Measurements from ENCODE around the gene CCDC51.
"Not testable (repeated sequence)": the region's sequence is repeated elsewhere in the genome, so short reads cannot be mapped to it uniquely, and the experiment has no call there.

The CCDC51 gene

GRCh38 chr3:48465531-48466378 is 25.8 kb upstream of the CCDC51 start:
- peak; percentile 79 for DNase-seq

GRCh38 chr3:48465237-48465530 is 25.3 kb upstream of the CCDC51 start:
- DNase-seq = no peak

DNA sequence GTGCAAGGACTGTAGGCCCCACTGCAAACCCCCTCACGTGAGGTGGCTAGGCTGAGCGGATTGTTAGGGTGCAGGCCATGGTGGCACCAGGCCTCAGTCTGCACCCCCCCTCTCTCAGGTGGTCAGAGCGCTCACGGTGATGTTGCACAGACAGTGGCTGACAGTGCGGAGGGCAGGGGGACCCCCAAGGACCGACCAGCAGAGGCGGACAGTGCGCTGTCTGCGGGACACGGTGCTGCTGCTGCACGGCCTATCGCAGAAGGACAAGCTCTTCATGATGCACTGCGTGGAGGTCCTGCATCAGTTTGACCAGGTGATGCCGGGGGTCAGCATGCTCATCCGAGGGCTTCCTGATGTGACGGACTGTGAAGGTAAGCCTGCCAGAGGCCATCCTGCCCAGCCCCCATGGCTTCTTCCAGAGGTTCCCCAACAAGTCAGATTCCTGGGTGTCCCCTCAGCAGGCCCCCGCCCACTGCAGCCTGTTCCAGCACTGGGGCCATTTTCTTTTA is 24.8 kb upstream of the CCDC51 start:
- DNase-seq = no peak

GRCh38 chr3:48463703-48464102 is 23.8 kb upstream of the CCDC51 start:
- DNase-seq = no peak

- DNase-seq = not testable (repeated sequence)
Measured at GRCh38 chr3:48461767-48462166, 21.8 kb upstream of the CCDC51 start.

GRCh38 chr3:48460517-48460902 is 20.6 kb upstream of the CCDC51 start:
- no peak for DNase-seq

DNA sequence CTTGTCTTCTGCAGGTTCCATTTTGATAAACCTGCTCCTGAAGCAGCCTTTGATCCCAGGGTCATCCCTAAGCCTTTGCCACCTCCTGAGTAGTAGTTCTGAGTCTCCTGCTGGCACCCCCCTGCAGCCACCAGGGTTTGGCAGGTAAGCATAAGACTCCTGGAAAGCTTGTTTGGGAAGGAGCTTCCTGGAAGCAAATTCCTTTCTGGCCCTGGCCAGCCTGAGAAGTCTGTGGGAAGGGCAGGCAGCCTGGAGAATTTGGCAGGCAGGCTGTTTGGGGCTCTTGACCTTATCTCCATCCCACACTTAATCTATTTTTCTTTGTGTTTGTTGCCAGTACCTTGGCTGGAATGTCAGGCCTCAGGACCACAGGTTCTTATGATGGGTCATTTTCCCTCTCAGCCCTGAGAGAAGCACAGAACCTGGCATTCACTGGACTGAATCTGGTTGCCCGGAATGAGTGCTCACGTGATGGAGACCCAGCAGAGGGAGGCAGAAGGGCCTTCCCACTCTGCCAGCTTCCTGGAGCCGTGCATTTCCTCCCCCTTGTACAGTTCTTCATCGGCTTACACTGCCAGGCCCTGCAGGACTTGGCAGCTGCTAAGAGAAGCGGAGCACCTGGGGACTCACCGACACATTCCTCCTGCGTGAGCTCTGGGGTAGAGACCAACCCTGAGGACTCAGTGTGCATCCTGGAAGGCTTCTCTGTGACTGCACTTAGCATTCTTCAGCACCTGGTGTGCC is 20.0 kb upstream of the CCDC51 start:
- no peak for DNase-seq

GRCh38 chr3:48459331-48459730 is 19.4 kb upstream of the CCDC51 start:
- DNase-seq = no peak

DNA sequence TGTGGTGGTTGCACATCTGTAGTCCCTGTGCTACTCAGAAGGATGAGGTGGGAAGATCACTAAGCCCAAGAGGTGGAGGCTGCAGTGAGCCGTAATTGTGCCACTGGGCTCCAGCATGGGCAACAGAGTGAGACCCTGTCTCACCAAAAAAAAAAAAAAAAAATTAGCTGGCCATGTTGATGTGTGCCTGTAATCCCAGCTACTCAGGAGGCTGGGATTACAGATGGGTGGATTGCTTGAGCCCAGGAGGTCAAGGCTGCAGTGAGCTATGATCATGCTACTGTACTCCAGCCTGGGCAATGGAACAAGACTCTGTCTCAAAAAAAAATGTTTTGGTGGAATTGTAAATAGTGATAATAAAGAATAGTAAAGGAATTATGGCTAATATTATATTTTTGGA is 16.5 kb upstream of the CCDC51 start:
- DNase-seq = no peak

DNA sequence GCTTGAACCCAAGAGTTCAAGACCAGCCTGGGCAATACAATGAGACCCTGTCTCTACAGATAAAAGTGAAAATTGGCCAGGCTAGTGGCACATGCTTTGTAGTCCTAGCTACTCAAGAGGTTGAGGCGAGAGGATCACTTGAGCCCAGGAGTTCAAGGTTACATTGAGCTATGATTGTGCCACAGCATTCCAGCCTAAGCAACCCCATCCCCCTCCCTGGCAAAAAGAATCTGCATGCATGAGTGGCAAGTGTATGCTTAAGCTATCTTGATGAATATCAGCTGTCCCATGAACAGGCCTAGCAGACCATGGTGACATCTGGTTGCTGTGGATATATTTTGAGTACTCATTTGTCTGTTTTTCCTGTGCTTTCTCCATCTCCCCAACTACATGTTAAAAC is 11.4 kb upstream of the CCDC51 start:
- no peak for DNase-seq

DNA sequence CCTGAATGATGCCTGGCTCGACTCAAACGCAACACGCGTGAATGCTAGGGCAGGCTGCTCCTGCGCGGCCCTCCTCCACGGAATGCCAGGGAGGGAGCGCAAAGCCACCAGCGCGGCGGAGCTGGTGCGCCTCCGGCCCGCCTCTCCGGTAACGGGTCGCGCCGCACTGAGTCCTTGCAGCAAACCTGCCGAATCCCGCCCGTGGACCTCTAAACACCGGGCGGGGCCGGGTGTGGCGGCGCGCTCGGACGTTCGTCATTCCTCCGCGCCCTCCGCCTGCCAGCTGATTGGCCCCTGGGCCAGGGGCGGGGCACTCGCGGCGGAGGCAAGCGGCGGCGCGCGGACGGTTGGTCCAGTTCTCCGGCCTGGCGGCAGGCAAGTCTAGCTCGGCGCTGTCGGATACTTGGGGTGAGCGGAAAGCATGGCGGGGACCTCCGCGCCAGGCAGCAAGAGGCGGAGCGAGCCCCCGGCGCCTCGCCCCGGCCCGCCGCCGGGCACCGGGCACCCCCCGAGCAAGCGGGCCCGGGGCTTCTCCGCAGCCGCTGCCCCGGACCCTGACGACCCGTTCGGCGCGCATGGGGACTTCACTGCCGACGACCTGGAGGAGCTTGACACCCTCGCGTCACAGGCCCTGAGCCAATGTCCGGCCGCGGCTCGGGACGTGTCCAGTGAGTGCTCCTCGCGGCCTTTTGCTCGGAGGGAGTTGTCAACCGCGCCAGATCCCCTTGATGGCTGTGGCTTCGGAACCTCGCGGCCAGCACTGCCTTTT is 6.7 kb upstream of the CCDC51 start, which contains the start of gene ATRIP:
Gene ATRIP (plus strand): TSS at position 313 of the 769 bp plus-strand sequence. CDS start 109 bp downstream, at position 422.
- DNase-seq = peak; percentile 90

DNA sequence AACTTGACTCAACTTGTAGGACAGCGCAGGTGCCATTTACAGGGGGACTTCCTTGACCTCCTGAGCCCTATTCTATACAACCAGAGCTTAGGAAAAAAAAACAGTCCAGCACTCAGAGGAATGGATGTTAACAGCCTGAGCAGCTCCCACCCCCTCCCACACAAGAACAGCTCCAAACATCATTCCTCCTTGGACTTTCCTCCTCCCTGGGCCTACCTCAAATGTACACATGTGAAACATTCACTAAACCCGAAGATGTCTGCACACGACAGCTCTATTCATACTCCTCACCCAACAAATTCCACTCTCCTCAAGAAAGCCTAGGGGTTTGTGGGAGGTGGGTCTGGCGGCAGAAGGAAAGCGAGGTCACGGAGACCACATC is 6.1 kb upstream of the CCDC51 start:
- no peak for DNase-seq

DNA sequence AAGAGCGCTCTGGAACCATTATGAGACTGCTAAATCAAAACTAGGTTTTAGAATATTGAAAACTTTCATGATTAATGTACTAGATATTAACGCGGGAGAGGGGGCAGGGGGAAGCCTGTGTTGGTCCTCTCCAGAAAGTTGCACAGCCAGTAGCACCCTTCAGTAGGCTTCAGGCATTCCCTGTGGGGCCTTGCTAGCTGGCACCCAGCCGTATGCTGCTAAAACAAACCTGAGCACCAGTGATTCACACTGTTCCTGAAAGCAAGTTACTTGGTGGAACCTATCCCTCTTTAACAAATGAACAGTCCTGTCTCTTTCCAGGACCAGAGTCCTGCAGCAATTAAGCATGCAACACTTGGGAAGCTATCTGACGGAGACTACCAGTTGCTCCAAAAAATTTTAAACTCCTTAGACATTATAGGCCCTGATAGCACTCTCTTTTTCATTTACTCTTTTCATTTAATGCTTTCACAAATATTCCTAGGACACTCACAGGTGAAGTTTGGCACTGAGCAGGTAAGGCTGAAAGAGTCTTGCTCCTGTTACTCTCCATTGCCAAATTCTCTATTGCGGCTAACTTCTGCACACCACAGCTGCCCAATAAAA is 5.5 kb upstream of the CCDC51 start:
- DNase-seq = no peak

DNA sequence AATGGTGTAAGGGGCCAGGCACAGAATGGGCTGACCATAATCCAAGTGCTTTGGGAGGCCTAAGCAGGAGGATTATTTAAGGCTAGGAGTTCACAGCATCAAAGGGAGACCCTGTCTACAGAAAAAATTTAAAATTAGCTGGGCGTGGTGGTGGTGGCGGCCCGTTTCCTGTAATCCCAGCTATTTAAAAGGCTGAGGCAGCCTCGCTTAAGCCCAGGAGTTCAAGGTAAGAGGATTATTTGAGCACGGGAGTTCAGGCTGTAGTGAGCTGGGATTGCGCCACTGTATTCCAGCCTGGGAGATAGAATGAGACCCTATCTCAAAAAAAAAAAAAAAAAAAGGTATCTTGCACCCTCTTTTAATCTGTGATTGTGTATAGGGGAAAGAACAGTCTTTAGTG is 2.0 kb upstream of the CCDC51 start:
- no peak for DNase-seq

- DNase-seq = no peak
Measured at GRCh38 chr3:48440590-48440958, 655 bp upstream of the CCDC51 start.

- DNase-seq = no peak
Measured at GRCh38 chr3:48437812-48438211, 2.1 kb downstream of the CCDC51 start.

- DNase-seq = no peak
Measured at GRCh38 chr3:48436855-48437254, 3.1 kb downstream of the CCDC51 start.

DNA sequence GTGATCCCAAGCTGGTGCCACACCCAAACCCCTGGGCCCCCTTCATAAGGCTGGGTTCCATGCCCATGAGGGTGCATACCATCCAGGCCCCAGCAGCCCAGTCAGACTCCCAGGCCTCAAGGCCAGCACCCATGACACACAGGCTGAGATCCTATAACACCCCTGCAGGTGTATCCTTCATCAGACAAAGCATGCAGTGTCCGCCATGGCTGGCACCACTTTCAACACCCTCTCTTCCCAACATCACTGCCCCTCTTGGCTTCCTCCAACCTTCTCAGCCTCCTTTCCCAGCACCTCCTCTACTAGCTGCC is 3.5 kb downstream of the CCDC51 start:
- no peak for DNase-seq

- peak; percentile 86 for DNase-seq
Measured at GRCh38 chr3:48435774-48436476, 4.0 kb downstream of the CCDC51 start.

DNA sequence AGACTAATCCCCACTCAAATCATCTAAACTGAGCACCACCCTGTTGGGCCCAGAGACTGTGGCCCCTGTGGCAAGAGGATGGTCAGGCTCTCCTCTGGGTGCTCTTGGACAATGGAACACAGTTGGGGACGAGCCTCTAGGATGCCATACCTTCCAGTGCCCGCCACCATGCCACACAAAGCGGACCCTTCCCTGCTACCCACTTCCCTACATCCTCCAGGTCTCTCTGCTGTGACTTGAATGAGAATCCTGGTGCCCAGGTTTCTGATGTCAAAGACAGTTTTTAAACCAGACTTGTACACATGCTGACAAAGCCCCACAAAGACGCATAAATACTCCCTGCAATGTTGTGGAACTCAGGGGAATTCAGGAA is 4.7 kb downstream of the CCDC51 start:
- DNase-seq = no peak

DNA sequence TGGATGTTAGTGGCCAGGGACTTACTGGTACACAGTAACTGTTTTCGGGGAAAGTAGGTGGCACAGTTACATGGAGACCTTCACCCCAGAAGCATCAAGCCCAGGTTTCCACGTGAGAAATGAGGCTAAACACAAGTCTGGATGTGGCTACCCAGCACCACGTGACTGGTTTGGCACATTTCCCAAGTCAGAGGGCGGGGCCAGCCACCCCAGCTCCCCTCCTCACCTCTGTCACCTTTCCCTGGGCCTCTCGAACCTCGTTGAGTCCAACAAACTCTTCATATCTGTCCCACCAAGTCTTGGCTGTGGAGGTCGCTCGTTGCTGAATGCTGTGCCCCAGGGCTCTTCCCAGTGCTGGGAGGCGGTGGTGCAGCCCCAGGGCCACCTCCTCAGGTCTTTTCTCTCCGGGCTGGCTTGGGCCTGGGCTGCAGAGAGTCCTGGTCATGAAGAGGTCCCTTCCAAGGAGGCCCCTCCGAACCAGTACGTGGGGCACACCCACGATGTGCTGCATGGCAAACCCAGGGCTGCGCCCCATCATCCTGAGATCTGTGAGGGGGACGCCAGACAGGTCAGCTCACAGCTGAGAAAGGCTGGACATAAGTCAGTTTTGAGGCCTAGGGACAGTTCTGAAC is 5.2 kb downstream of the CCDC51 start:
- DNase-seq = no peak

- DNase-seq = no peak
Measured at GRCh38 chr3:48433472-48434118, 6.3 kb downstream of the CCDC51 start.
